ENCODE measurements around the gene SOX30. TPM values are rescaled to one million over a fixed set of nuclear protein-coding genes. Genes with fewer than 3 reads are reported as not detected.

SOX30 gene
- total RNA-seq, 1 donor = 0.09 TPM

GRCh38 chr5:157607371-157608161, 44.7 kb downstream of the SOX30 start:
- no peak for TF ChIP-seq CTCF (IDR thresholded peaks at IDR 0.05; ENCODE audit: insufficient read depth, low read length)
- no peak overlapping the region for H3K4me3 ChIP-seq (ENCODE audit: low read depth, low read length)
- DNase-seq (ENCODE audit: low read depth) = peak; percentile 43

DNA sequence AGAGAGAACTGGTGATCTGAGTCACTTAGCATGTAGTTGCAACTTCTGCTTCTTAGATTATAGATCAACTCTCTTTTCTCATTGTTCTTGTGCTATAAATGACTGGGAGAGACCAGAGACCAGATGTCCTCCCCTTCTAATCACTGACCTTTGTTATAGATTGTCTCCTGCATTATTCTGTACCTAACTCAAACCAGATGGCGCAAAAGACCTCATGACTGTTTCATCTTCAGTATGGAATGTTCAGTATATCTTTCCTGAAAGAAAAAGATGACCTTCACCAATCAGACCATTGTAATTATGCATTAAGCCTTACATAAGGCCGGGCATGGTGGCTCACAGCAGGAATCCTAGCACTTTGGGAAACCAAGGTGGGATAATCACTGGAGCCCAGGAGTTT, 46.2 kb downstream of the SOX30 start:
- DNase-seq (ENCODE audit: low read depth) = no peak

DNA sequence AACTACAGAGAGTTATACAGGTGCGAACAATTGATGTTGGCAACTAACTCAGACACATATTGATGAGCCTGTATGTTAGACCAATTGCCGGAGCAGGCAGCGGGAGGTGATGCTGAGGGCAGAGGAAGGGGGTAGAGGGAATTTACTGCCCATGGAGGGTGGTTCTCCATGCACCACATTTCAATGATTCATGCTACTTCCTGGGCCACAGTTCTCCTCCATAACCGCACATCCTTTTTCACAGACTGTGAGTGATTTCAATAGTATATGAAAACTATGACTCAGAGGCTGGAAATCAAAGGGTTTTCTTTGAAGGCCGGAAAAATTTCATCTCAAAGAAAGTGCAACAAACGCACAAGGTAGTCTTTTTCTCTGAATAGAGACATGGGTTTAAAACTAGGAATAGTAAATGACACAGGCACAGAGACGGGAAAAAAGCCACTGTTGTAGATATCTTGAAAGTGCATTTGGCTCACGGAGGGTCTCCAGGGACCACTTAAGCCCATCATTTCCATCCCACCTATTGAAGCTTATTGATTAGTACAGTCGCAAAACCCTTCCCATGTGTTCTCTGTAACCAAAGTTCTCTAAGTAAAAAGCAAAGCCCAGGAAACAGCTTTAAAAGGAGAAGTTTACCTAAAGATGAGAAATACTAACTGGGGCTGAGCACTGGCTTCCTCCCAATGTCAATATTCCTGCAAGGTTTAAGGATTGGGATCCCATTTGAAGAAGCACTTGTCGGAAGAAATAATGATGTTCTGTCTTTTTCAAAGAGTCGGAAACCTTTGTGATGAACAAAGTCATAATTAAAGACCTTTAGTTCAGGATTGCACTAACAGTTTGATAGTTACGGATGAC, 48.7 kb downstream of the SOX30 start:
- TF ChIP-seq CTCF (IDR thresholded peaks at IDR 0.05; ENCODE audit: insufficient read depth, low read length) = no peak
- DNase-seq (ENCODE audit: low read depth) = peak; percentile 76
- H3K4me3 ChIP-seq (ENCODE audit: low read depth, low read length) = no peak overlapping the region

More for the DNA sequence above, 46.2 kb downstream of the SOX30 start:
- TF ChIP-seq CTCF (IDR thresholded peaks at IDR 0.05; ENCODE audit: insufficient read depth, low read length) = no peak
- H3K4me3 ChIP-seq (ENCODE audit: low read depth, low read length) = no peak overlapping the region

DNA sequence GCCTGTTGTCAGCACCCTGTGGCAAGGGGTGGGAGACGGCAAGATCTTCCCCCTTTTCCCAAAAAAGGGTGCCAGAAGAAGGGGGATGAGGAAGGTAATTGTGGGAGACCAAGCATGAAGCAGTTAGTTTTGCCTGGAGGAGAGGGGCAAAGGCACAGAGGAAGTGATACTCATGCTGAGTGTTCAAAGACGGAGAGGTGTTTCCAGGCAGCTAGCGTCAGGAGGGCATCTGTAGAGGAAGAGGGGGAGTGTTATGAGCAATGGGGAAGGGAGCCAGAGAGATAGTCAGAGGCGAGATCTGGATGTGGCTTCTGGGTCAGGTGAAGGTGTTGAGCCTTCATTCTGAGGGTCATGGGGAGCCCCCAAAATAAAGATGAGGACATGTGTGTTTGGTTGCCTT, 49.7 kb downstream of the SOX30 start:
- DNase-seq (ENCODE audit: low read depth) = peak; percentile 10
- no peak overlapping the region for H3K4me3 ChIP-seq (ENCODE audit: low read depth, low read length)
- TF ChIP-seq CTCF (IDR thresholded peaks at IDR 0.05; ENCODE audit: insufficient read depth, low read length) = no peak

GRCh38 chr5:157600252-157600651, 52.0 kb downstream of the SOX30 start:
- no peak for DNase-seq (ENCODE audit: low read depth)

DNA sequence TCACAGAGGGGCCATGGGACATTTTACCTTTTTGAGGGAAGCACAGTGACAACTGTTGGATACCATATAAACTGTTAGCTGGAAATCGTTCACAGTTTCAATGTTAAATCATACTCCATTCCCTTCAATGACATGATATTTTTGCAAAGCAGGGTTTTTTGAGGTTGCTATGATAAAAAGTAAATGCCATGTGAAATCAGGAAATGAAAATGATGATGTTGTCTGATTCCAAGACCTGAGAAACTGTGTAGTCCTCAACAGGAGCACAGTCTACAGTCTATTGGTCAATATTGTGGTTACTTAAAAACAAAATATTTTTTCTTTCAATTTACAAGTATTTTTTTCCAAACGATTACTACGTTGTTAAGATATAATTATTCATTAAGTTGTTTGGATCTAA, 52.7 kb downstream of the SOX30 start:
- no peak overlapping the region for H3K4me3 ChIP-seq (ENCODE audit: low read depth, low read length)
- DNase-seq (ENCODE audit: low read depth) = no peak
- TF ChIP-seq CTCF (IDR thresholded peaks at IDR 0.05; ENCODE audit: insufficient read depth, low read length) = no peak

More at GRCh38 chr5:157600252-157600651, 52.0 kb downstream of the SOX30 start:
- no peak for TF ChIP-seq CTCF (IDR thresholded peaks at IDR 0.05; ENCODE audit: insufficient read depth, low read length)
- H3K4me3 ChIP-seq (ENCODE audit: low read depth, low read length) = no peak overlapping the region

Measured in fibroblast of the aortic adventitia (primary cell).